Forelimb muscle (tissue), 1 donor: ENCODE results near the gene SACM1L. TPM values are rescaled to one million over a fixed set of nuclear protein-coding genes. Genes with fewer than 3 reads are reported as not detected.
A peak's percentile ranks its signal among the peaks of the same experiment; 100 is the strongest.
"Not testable (repeated sequence)": the region's sequence is repeated elsewhere in the genome, so short reads cannot be mapped to it uniquely, and the experiment has no call there.

ENCODE experiments used
- DNase-seq: peaks from one replicate; pipeline ENCODE4 v3.0.0-alpha.2; 2013; ENCODE audit warnings: low read depth
- polyA plus RNA-seq: library from polyadenylated mRNA; unstranded; fragments of 120-200 nt; gene quantifications from one replicate; pipeline ENCODE4 v1.2.1, GENCODE V29; 2013; ENCODE audit not compliant: insufficient read length

Gene SACM1L
- polyA plus RNA-seq, 1 donor, result 27.2 TPM

DNA sequence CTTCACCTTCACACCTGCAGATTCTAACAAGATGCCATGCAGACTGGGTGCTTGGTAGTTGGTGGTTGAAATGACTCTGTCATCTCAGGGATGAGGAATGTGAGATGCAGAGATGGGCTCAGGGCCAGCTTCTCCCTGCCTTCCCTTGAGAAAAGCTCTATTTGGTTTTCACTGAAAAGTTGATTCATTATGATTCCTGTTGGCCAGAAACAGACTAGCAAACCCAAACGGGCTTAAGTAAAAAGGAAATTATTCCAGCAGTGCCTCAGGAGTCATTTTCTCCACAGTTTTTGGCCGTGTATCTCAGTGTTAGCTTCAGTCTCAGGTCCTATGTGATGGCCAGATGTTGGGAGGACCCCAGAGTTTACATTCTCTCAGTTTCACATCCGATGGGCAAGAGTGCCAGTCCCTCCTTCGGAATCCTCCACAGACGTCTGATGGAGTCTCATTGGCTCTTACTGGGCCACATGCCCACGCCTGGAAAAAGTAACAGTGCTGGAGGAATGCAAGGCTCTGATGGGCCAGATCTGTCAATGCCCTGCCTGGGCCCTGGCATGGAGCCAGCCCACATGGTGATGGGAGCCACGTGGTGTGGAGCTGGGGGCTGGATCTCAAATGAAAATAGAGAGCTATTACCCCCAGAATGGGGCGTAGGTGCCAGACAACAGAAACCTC is 22.3 kb upstream of the SACM1L start:
- no peak for DNase-seq

GRCh38 chr3:45667569-45667934 is 21.6 kb upstream of the SACM1L start:
- no peak for DNase-seq

DNA sequence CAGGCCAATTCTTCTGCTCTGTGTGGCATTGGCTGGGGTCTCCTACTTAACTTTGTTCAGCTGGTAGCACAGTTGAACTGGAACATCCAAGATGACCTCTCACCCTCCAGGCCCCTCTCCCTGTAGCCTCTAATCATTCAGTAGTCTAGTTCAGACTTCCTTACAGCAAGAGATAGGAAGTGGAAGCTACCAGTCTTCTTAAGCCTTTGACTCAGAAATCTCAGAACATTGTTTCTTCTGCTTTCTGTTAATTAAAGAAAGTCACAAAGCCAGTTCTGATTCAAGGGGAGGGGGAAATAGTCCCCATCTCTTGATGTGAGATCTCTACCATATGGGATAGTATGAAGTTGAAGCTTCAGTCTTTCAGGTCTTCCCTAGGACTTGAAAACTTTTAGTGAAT is 18.8 kb upstream of the SACM1L start:
- no peak for DNase-seq

DNA sequence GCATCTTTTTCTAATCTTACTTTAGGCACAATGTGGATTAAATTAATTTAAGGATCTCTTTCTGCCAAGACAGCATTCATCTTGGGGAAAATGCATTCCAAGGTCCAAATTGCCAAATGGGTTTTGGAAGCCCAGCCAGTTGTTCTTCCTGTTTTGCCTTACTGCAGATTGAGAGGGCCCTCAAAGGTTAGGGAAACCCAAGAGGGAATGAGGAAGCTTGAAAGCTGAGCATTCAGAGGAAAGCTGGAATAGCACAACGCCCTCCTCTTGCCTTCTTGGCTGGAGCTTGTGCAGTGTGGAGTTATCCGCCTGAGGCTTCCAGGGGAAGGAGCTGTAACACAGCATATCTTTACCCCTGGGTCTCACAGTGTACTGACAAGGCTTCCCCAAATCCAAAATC is 18.2 kb upstream of the SACM1L start:
- DNase-seq, result peak; percentile 60

DNA sequence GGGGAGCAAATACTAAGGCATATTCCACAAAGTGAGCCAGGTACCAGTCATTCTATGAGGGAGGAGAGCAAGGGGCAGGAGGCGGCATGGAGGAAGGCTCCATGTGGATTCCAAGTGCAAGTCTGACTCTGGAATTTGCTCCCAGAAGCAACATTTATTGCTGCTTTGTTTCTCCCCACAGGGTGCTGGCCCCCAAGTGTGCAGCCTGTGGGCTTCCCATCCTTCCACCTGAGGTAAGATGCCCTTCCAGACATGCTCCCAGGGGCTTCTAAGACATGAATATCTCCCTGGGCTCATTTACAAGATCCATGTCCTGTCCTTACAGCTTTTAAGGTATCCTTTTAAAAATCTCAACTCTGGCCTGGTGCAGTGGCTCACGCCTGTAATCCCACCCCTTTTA is 15.9 kb upstream of the SACM1L start:
- DNase-seq, result no peak

GRCh38 chr3:45676325-45677032 is 12.7 kb upstream of the SACM1L start:
- no peak for DNase-seq

DNA sequence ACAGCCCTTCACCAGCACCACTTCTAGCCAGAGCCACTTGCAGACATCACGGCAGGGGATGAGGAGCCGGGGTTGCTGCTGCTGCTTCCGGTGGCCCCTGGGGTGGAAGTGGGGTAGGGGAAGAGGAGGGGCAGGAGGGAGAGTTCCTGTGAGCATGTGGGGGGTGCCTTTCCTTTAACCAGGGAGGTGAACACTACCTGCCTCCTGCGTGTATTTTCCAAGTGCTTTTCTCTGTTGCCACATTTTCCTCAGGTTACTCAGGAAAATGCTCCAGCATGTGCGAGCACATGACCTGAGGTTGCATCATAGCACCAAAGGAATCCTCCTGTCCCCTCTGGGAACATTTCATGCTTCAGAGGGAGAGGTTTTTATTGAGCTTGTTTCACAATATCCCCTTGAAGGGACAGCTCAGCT is 12.2 kb upstream of the SACM1L start:
- DNase-seq, result no peak

DNA sequence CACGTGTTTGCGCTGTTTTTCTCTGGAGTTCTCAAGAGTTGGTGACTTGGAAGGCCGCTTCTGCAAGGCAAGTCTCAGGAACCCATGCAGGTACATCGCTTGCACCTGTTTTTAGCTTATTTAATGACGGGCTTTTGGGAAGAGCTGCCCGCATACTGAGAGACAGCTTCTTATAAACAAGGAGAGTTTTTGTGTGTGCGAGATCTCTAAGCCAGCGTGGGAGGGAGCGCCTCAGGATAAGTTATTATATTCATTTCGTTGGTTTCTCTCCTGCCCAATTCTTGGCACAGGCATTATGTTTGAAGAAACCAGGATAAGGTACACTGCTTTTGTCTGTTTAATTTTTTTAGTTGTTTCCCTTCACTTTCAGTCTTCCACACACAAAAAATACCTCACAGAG is 11.4 kb upstream of the SACM1L start:
- no peak for DNase-seq

DNA sequence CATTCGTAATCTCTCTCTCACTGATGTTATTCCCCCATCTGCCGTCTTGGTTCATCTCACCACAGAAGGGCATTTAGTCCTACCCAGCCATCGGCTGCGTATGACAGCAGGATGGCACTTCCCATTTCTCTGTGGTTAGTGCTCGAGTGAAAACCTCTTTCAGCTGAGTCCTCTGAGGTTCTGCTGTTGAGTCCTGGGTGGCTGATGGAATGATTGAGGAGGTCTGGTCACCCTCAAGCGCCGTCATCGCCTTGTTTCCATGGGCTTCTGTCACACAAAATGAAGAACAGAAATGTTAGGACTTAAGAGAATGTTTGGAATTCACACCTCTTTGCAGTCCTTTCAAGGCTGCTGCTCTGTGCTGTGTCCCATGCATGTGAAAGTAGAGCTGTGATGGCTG is 9.4 kb upstream of the SACM1L start:
- no peak for DNase-seq

- no peak for DNase-seq
Measured at GRCh38 chr3:45681221-45681620, 8.0 kb upstream of the SACM1L start.

- no peak for DNase-seq
Measured at GRCh38 chr3:45681846-45682245, 7.3 kb upstream of the SACM1L start.

DNA sequence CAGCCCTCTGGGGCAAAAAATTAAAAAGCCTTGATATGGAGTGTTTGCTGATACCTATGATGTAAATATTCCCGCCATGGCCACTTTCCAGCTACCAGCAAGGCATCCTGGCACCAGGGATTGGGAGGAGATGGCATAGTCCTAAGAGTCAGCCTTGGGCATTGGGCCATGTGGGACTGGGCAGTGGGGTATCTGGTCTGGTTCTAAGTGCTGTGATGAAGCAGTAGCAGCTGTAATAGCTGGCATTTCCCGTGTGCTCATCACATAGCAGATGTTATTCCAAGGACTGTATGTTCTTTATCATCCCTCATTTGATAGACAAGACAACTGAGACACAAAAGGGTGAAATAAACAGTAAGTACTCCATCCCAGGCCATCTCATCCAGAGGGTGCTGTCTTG is 6.9 kb upstream of the SACM1L start:
- DNase-seq, result no peak

- no peak for DNase-seq
Measured at GRCh38 chr3:45682786-45683185, 6.4 kb upstream of the SACM1L start.

DNA sequence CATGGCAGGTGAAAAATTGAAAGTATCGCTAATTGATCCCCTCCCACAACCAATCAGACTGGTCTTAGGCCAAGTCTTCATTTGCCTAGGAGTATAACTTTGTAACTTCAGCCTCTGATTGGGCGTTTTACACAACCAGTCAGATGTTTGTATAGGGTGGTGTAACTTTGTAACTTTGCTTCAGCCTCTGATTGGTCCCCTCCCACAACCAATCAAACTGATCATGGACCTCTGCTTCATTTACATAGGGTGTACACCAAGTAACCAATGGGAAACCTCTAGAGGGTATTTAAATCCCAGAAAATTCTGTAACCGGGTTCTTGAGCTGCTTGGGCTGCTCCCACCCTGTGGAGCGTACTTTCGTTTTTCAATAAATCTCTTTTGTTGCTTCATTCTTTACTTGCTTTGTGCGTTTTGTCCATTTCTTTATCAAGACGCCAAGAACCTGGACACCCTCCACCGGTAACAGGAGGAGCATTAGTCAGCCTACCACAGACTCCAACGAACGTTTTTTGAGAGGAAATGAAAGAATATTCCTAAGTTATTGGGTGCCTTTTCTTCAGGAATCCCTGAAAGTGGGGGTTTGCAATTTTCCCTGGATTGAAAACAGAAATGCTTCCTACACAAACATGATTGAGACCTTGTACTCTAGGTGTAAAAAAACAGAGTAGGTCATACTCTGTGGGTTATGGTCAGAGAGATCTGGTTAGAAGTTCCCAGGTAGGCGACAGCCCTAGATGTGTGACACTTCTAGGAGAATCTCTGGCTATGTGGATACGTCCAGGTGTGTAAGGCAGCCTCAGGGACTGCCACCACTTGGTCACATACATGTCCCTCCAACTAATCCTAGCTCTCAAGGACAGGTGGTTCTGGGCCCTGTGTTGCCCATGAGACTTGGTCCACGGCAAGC is 5.5 kb upstream of the SACM1L start:
- DNase-seq, result no peak

DNA sequence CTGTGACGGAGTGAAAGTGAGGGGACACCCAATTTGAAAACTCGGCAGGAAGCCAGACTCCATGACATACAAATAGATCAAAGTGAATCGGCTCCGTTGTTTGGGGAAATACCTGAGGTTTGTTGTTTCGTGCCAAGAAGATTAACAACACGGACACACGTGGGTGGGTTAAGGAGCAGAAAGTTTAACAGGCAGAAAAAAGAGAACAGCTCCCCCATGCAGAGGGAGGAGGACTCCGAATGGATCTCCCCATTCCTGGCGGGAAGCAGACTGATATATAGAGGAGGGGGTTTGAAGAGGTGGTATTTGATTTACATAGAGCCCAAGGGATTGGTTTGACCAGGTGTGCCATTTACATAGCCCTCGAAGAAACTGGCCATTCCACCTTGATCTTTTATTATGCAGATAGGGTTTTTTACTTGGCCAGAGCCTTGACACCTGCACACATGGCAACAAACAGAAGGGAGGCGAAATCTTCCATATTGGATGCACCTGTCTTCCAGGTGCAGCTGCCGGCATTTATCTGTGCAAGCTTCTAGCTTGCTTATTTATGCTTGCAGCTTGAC is 4.8 kb upstream of the SACM1L start:
- no peak for DNase-seq

GRCh38 chr3:45685722-45686121 is 3.5 kb upstream of the SACM1L start:
- not testable (repeated sequence) for DNase-seq

DNA sequence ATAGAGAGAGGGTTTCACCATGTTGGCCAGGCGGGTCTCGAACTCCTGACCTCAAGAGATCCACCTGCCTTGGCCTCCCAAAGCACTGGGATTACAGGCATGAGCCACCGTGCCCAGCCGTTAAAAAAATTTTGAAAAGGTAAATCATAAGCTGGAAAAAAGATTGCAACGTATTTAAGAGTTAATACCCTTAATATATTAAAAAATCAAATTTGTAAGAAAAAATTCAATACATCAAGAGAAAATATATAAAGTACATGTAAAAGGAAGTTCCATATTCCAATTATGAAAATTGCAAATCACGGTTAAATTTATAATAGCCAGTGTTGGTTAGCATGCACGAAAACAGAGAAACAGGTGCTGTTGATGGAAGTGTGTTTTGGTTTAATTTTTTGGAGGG is 2.3 kb upstream of the SACM1L start:
- no peak for DNase-seq

DNA sequence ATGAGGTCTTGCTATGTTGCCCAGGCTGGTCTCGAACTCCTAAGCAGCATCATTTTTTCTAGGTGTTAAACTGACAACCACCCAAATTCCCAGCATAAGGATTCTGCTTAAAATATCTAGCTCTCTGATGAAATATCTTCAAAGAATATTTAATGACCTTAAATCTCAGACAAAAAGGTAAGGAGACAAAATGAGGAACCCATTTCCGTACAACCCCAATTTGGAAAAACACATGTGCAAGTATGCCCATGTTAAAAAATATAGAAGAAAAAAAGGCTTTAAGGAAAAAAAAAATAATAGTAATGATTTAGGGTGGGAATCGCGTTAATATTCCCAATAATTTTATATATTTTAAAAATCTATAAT is 1.4 kb upstream of the SACM1L start:
- no peak for DNase-seq

DNA sequence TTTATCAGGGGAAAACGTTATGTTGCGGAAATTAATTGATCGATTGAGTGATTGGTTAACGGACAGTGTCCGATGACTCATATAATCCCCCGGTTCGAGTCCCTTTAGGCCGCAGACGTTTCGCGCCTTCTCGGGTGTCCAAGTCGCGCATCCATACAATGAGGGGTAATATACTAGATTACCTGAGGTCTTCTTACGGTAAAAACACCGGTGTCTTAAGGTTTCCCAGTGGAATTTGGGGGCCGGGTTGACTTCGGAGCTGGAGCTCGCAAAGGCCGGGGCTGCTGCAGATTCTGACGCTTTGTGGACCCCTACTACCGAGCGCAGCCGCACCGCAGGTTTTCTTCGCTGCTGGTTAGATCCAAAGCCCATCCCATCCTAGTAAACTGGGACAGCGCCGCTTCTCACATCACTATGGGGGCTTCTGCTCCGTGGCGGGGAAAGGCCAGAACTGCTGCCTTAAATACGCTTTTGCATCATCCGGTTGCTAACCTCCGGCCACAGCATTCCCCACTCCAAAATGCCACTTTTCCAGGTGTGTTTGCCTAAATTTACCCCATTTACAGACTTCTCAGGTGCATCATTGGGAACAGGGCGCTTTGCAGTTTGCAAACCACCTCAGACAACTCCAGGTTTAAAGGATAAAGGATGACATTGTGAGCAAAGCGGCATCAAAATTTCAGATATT is 858 bp upstream of the SACM1L start:
- no peak for DNase-seq

- no peak for DNase-seq
Measured at GRCh38 chr3:45689787-45690145, 570 bp downstream of the SACM1L start.

DNA sequence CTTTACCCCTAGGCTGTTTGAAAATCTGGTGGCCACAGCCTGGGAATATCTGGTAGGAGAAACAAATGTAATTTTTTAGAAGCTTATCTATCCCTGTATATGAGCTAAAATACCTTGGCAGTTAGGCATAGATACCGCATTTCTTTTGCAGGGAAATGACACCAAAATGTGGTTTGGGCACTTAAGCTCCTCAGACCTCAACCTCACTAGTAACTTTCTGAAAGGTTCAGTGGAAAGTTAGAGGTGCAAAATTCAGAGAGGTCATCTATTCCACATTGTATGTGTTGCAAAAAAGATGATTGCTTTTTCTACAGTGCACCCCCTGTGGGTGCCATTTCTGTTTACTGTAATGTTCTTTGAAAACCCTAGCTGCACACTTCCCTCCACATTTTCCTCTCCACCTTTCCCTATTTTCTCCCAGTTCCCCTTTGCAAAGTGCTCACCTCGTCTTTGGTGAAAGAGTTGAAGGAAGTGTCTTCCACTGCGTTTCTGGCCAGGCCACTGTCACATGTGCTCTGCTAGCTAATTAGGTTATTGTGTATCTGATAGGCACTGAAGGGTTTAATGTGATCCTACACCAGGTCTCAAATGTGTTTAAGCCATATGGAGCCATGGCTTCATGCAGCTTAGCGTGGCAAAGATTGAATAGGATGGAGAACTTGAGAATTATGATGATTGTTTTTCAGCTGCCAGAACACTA is 1.3 kb downstream of the SACM1L start:
- no peak for DNase-seq
